B cell (primary cell): ENCODE data around the gene MOB1A. TPM values are rescaled to one million over a fixed set of nuclear protein-coding genes. Genes with fewer than 3 reads are reported as not detected.

Experiments used
- ATAC-seq: fragments of 200-7000 bp; cut with Tn5 transposase; one replicate; pipeline ENCODE4 v1.10.0; 2021; ENCODE audit warnings: low read depth, mild to moderate bottlenecking, moderate number of reproducible peaks, moderate library complexity
- CTCF ChIA-PET: fragments of 350-600 bp; sonication (Branson Sonifier 250); formaldehyde crosslinking; loops from one replicate; lab custom pipeline; 2021; ENCODE audit warnings: antibody characterized with exemption, inconsistent platforms; lab: Charles Lee
- POLR2A ChIA-PET: fragments of 350-600 bp; sonication (Branson Sonifier 250); formaldehyde crosslinking; loops from one replicate; lab custom pipeline; 2021; ENCODE audit warnings: antibody characterized with exemption; lab: Charles Lee
- DNase-seq: peaks from one replicate; pipeline ENCODE4 v3.0.0; 2013
- H2AFZ ChIP-seq: 2 replicates; pipeline ENCODE4 v1.6.1; 2012; ENCODE audit warnings: mild to moderate bottlenecking, low read depth, low read length; ENCODE audit not compliant: insufficient read depth, poor library complexity, severe bottlenecking
- H3K27ac ChIP-seq, 2 donors: 1 replicate in 1 of 2; 2 replicates in 1 of 2; pipeline ENCODE4 v1.5.1; 2012 to 2013; ENCODE audit warnings: low read length in 2 of 2, mild to moderate bottlenecking in 2 of 2, moderate library complexity in 1 of 2
- H3K27me3 ChIP-seq, 4 experiments: fragments of 200-600 bp in 1 of 4; sonication (generic) in 1 of 4; replicated peaks in 1 of 4; 1 replicate in 2 of 4; 2 replicates in 2 of 4; pipeline versions ENCODE4 v1.6.1 to v1.7.0; 2013 to 2016; ENCODE audit warnings: low read length in 3 of 4, mild to moderate bottlenecking in 2 of 4, mixed read lengths in 1 of 4, moderate library complexity in 1 of 4; ENCODE audit not compliant: insufficient read depth in 4 of 4, control insufficient read depth in 3 of 4; ENCODE audit errors: control extremely low read depth in 1 of 4
- H3K36me3 ChIP-seq, 2 experiments: replicated peaks in 1 of 2; 1 replicate in 1 of 2; 2 replicates in 1 of 2; pipeline versions ENCODE4 v1.6.1 to v1.7.1; 2013; ENCODE audit warnings: low read length in 1 of 2; ENCODE audit not compliant: insufficient read depth in 2 of 2, control insufficient read depth in 1 of 2; ENCODE audit errors: control extremely low read depth in 1 of 2, extremely low read depth in 1 of 2
- H3K4me1 ChIP-seq, 2 donors: fragments of 200-600 bp in 1 of 2; sonication (generic) in 1 of 2; 1 replicate in 1 of 2; 2 replicates in 1 of 2; pipeline versions ENCODE4 v1.5.1 to v1.6.1; 2013 to 2017; ENCODE audit warnings: low read length in 2 of 2; ENCODE audit not compliant: control insufficient read depth in 2 of 2, insufficient read depth in 2 of 2
- H3K4me2 ChIP-seq: replicated peaks from 2 replicates; pipeline ENCODE3; 2012; ENCODE audit warnings: mild to moderate bottlenecking, low read depth, low read length; ENCODE audit not compliant: poor library complexity, severe bottlenecking
- H3K4me3 ChIP-seq, 5 experiments: fragments of 200-600 bp in 1 of 5; sonication (generic) in 1 of 5; 1 replicate in 3 of 5; 2 replicates in 2 of 5; pipeline versions ENCODE4 v1.5.1 to v1.7.0; 2011 to 2016; ENCODE audit warnings: low read length in 4 of 5, mild to moderate bottlenecking in 4 of 5, low read depth in 2 of 5, control low read depth in 1 of 5, moderate library complexity in 1 of 5; ENCODE audit not compliant: insufficient read depth in 1 of 5; ENCODE audit errors: control extremely low read depth in 1 of 5, extremely low read depth in 1 of 5
- H3K79me2 ChIP-seq: fragments of 200-600 bp; sonication (generic); one replicate; pipeline ENCODE4 v1.6.0; 2016; ENCODE audit warnings: low read length; ENCODE audit not compliant: control insufficient read depth, insufficient read depth
- H3K9ac ChIP-seq: fragments of 200-600 bp; sonication (generic); 2 replicates; pipeline ENCODE4 v1.6.1; 2017; ENCODE audit warnings: mild to moderate bottlenecking, low read length, moderate library complexity
- H3K9me3 ChIP-seq, 3 donors: one replicate each; pipeline versions ENCODE4 v1.6.1 to v1.7.1; 2013; ENCODE audit warnings: low read length in 2 of 3; ENCODE audit not compliant: control insufficient read depth in 2 of 3, insufficient read depth in 1 of 3; ENCODE audit errors: control extremely low read depth in 1 of 3
- H4K20me1 ChIP-seq: 2 replicates; pipeline ENCODE4 v1.6.0; 2012; ENCODE audit warnings: mild to moderate bottlenecking, low read length; ENCODE audit not compliant: insufficient read depth, control insufficient read depth, poor library complexity, severe bottlenecking
- H3K27ac Mint-ChIP-seq: one replicate; pipeline ENCODE4 v1.8.0; 2021; ENCODE audit warnings: mixed read lengths
- H3K27me3 Mint-ChIP-seq: one replicate; pipeline ENCODE4 v1.8.0; 2021; ENCODE audit warnings: mixed read lengths
- H3K4me1 Mint-ChIP-seq: one replicate; pipeline ENCODE4 v1.8.0; 2021; ENCODE audit warnings: mixed read lengths
- H3K4me3 Mint-ChIP-seq: one replicate; pipeline ENCODE4 v1.8.0; 2021; ENCODE audit warnings: mixed read lengths
- H3K9me3 Mint-ChIP-seq: one replicate; pipeline ENCODE4 v1.8.0; 2022; ENCODE audit warnings: mixed read lengths; ENCODE audit not compliant: insufficient read depth
- CTCF ChIP-seq: fragments of 200-600 bp; IDR thresholded peaks from one replicate; pipeline ENCODE4 v1.8.0; 2022; ENCODE audit warnings: antibody characterized with exemption, mild to moderate bottlenecking
- EZH2 ChIP-seq: IDR thresholded peaks from 2 replicates; pipeline ENCODE4 v1.6.1; 2012; ENCODE audit warnings: borderline replicate concordance, low read depth, mild to moderate bottlenecking, moderate library complexity, low read length; ENCODE audit not compliant: insufficient read depth, poor library complexity, severe bottlenecking
- WGBS: methylation state at CpG from one replicate; pipeline ENCODE4 v1.1.5; 2013; ENCODE audit warnings: missing lambda C conversion rate; ENCODE audit not compliant: insufficient coverage; 5-methylcytosine and 5-hydroxymethylcytosine counted together
- intact Hi-C: fragments of 100-400 bp; cut with micrococcal nuclease; formaldehyde crosslinking; loops from one replicate; pipeline ENCODE4 v1.10.0; 2022
- polyA plus RNA-seq: library from polyadenylated mRNA; depleted of rRNA; stranded (reverse); fragments of >200 nt; gene quantifications from 2 replicates; pipeline ENCODE4 v1.2.3, GENCODE V29; 2012
- total RNA-seq, 2 donors: library from RNA; stranded (reverse); fragments of 120-200 nt in 1 of 2; gene quantifications; 1 replicate in 1 of 2; 2 replicates in 1 of 2; pipeline versions ENCODE4 v1.2.3 to v1.2.4, GENCODE V29; 2013 to 2022

MOB1A gene
- total and polyA plus RNA-seq, 2 donors (not counting 1 experiment from before 2014, with no cell fraction given): 43.3 to 219 TPM

DNA sequence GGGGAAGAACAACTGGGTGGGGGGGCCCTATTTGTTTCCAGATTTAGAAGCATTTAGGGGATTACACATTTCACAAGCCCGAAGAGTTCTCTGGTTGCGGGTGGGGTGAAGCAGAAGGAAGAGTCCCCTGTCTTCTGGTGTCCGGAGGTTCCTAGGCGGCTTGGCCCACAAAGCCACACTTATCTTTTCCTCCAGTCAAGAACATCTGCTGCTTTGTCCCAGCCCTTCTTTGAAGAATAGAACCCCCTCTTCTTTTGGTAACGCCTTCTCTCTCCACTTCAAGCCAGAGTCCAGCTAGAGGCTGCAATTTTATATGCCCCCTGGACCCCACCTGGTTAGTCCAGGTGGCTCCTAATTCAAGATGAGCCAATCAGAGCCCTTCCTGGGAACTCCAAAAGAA is 46.8 kb downstream of the MOB1A start:
- Histone ChIP-seq H3K4me3 (no peak overlapping the region), H4K20me1 (no peaks in the 10 kb centered on the region), H3K36me3 (peaks cover 3 to 9% of the 10 kb centered on the region in 2 experiments), H3K4me1 (no peaks in the 10 kb centered on the region), H3K9ac (no peak overlapping the region), H2AFZ (no peak overlapping the region), H3K79me2 (no peaks in the 10 kb centered on the region), H3K27me3 (peaks cover 0 to 12% (median 0%) of the 10 kb centered on the region in 4 experiments), H3K4me2 (no peak overlapping the region), H3K27ac (no peak overlapping the region), H3K9me3 (peaks cover 0 to 4% (median 0%) of the 10 kb centered on the region in 3 donors)
- Mint-ChIP-seq H3K27ac (no peak overlapping the region), H3K4me1 (no peaks in the 10 kb centered on the region), H3K27me3 (no peaks in the 10 kb centered on the region), H3K9me3 (no peaks in the 10 kb centered on the region), H3K4me3 (no peak overlapping the region)
- DNase-seq (no peak), ATAC-seq (no peak)
- intact Hi-C loops: no loop called here
- CTCF ChIA-PET: no interaction called here
- WGBS: 89% methylated on average over 4 of the region's 5 CpGs
- POLR2A ChIA-PET: no interaction called here
- TF ChIP-seq EZH2: no peak
- TF ChIP-seq CTCF: no peak

- no peak for TF ChIP-seq CTCF
- no peak for TF ChIP-seq EZH2
- Mint-ChIP-seq H3K4me1 (no peaks in the 10 kb centered on the region), H3K4me3 (no peak overlapping the region), H3K9me3 (no peaks in the 10 kb centered on the region), H3K27ac (no peak overlapping the region), H3K27me3 (no peaks in the 10 kb centered on the region)
- no peak overlapping the region for H3K4me2 ChIP-seq
- no peaks in the 10 kb centered on the region for H4K20me1 ChIP-seq
- no peaks in the 10 kb centered on the region for H3K79me2 ChIP-seq
- CTCF ChIA-PET: no interaction called here
- DNase-seq (no peak), ATAC-seq (no peak)
- H3K27me3 ChIP-seq: peaks cover 0 to 12% (median 0%) of the 10 kb centered on the region in 4 experiments
- no peak overlapping the region for H3K27ac ChIP-seq
- POLR2A ChIA-PET: no interaction called here
- no peak overlapping the region for H3K9ac ChIP-seq
- H2AFZ ChIP-seq: no peak overlapping the region
- no peaks in the 10 kb centered on the region for H3K4me1 ChIP-seq
- H3K9me3 ChIP-seq: peaks cover 0 to 4% (median 0%) of the 10 kb centered on the region in 3 donors
- intact Hi-C loops: no loop called here
- H3K36me3 ChIP-seq: peaks cover 3 to 9% of the 10 kb centered on the region in 2 experiments
- 56% methylated on average over 40 of the region's 41 CpGs for WGBS
- no peak overlapping the region for H3K4me3 ChIP-seq
Measured at GRCh38 chr2:74130211-74130995, 48.3 kb downstream of the MOB1A start.
